ENCODE results near the gene VPREB3. TPM values are rescaled to one million over a fixed set of nuclear protein-coding genes. Genes with fewer than 3 reads are reported as not detected.

The VPREB3 gene
- total and polyA plus RNA-seq, 8 donors = 0.34 to 1.4 (median 0.87) TPM; not detected in 3

GRCh38 chr22:23759566-23759965 is 5.3 kb upstream of the VPREB3 start:
- no peaks in the 10 kb centered on the region for H3K9me3 ChIP-seq
- DNase-seq (no peak), ATAC-seq (no peak)
- H3K36me3 ChIP-seq = no peaks in the 10 kb centered on the region
- no peaks in the 10 kb centered on the region for H3K27me3 ChIP-seq
- H3K27ac ChIP-seq = no peak overlapping the region
- H3K4me1 ChIP-seq = peaks cover 5 to 21% of the 10 kb centered on the region in 2 donors
- no peak for TF ChIP-seq CTCF (IDR thresholded peaks at IDR 0.05)
- intact Hi-C loops (cut with DNase I) = no loop called here
- no peak overlapping the region for H3K4me3 ChIP-seq

- DNase-seq = no peak
- Histone ChIP-seq H3K27ac (no peak overlapping the region), H3K9me3 (no peaks in the 10 kb centered on the region), H3K27me3 (no peaks in the 10 kb centered on the region), H3K4me1 (no peaks in the 10 kb centered on the region), H3K4me3 (no peak overlapping the region), H3K36me3 (no peaks in the 10 kb centered on the region)
- TF ChIP-seq CTCF (IDR thresholded peaks at IDR 0.05) = no peak
- intact Hi-C loops (cut with DNase I) = no loop called here
- no peak for ATAC-seq
These were observed 2.7 kb upstream of the VPREB3 start for GRCh38 chr22:23756891-23757290.

- Histone ChIP-seq H3K27ac (no peak overlapping the region), H3K27me3 (no peaks in the 10 kb centered on the region), H3K4me3 (no peak overlapping the region), H3K9me3 (no peaks in the 10 kb centered on the region), H3K4me1 (peaks cover 0 to under 1% of the 10 kb centered on the region in 2 donors), H3K36me3 (no peaks in the 10 kb centered on the region)
- ATAC-seq (no peak), DNase-seq (no peak)
- intact Hi-C loops (cut with DNase I) = no loop called here
- TF ChIP-seq CTCF (IDR thresholded peaks at IDR 0.05) = no peak
These were observed 1.5 kb upstream of the VPREB3 start for GRCh38 chr22:23755711-23756110.

GRCh38 chr22:23754980-23755636 is 883 bp upstream of the VPREB3 start:
- Histone ChIP-seq H3K36me3 (no peaks in the 10 kb centered on the region), H3K27ac (no peak overlapping the region), H3K9me3 (no peaks in the 10 kb centered on the region), H3K4me1 (peaks cover 1 to 6% of the 10 kb centered on the region in 2 donors), H3K27me3 (no peaks in the 10 kb centered on the region), H3K4me3 (no peak overlapping the region)
- DNase-seq (no peak), ATAC-seq (no peak)
- intact Hi-C loops (cut with DNase I) = no loop called here
- TF ChIP-seq CTCF (IDR thresholded peaks at IDR 0.05) = no peak

- H3K27me3 ChIP-seq = no peaks in the 10 kb centered on the region
These were observed 840 bp downstream of the VPREB3 start for GRCh38 chr22:23753385-23753784.

More at GRCh38 chr22:23753385-23753784, 840 bp downstream of the VPREB3 start:
- no peak for ATAC-seq
- Histone ChIP-seq H3K27ac (no peak overlapping the region), H3K4me3 (no peak overlapping the region), H3K36me3 (no peaks in the 10 kb centered on the region), H3K4me1 (peaks cover 7 to 13% of the 10 kb centered on the region in 2 donors), H3K9me3 (no peaks in the 10 kb centered on the region)
- no peak for TF ChIP-seq CTCF (IDR thresholded peaks at IDR 0.05)
- intact Hi-C loops (cut with DNase I) = no loop called here
- no peak for DNase-seq
